ENCODE data around the gene PHETA1.

- TF ChIP-seq CTCF (IDR thresholded peaks at IDR 0.05) (peak; percentile 99), EZH2 (IDR thresholded peaks at IDR 0.05; ENCODE audit: borderline replicate concordance, insufficient read depth, low read depth, low read length, poor library complexity, severe bottlenecking) (no peak)
Measured at GRCh38 chr12:111396726-111397445, 28.0 kb upstream of the PHETA1 start.
